ENCODE measurements around the gene SSNA1. TPM values are rescaled to one million over a fixed set of nuclear protein-coding genes. Genes with fewer than 3 reads are reported as not detected.

SSNA1 gene
- total and polyA plus RNA-seq, 9 donors = 1.6 to 60.7 (median 44.5) TPM

GRCh38 chr9:137187386-137187785, 1.1 kb upstream of the SSNA1 start:
- H3K27ac ChIP-seq = no peak overlapping the region
- H3K4me1 ChIP-seq (ENCODE audit: insufficient read depth) = peaks cover 19% of the 10 kb centered on the region
- intact Hi-C loops (cut with DNase I) = no loop called here
- no peaks in the 10 kb centered on the region for H3K36me3 ChIP-seq
- H3K27me3 ChIP-seq = no peaks in the 10 kb centered on the region
- DNase-seq = no peak
- 77 to 87% (median 82%) methylated on average over 15 of the region's 15 CpGs for WGBS, 3 donors
- TF ChIP-seq EP300 (IDR thresholded peaks at IDR 0.05) (no peak), POLR2A (IDR thresholded peaks at IDR 0.05) (no peak)
- TF ChIP-seq, protein P1, sequence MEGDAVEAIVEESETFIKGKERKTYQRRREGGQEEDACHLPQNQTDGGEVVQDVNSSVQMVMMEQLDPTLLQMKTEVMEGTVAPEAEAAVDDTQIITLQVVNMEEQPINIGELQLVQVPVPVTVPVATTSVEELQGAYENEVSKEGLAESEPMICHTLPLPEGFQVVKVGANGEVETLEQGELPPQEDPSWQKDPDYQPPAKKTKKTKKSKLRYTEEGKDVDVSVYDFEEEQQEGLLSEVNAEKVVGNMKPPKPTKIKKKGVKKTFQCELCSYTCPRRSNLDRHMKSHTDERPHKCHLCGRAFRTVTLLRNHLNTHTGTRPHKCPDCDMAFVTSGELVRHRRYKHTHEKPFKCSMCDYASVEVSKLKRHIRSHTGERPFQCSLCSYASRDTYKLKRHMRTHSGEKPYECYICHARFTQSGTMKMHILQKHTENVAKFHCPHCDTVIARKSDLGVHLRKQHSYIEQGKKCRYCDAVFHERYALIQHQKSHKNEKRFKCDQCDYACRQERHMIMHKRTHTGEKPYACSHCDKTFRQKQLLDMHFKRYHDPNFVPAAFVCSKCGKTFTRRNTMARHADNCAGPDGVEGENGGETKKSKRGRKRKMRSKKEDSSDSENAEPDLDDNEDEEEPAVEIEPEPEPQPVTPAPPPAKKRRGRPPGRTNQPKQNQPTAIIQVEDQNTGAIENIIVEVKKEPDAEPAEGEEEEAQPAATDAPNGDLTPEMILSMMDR (IDR thresholded peaks at IDR 0.05) = no peak
- peak overlapping the region; percentile 98 for H3K4me3 ChIP-seq
- no peaks in the 10 kb centered on the region for H3K9me3 ChIP-seq

DNA sequence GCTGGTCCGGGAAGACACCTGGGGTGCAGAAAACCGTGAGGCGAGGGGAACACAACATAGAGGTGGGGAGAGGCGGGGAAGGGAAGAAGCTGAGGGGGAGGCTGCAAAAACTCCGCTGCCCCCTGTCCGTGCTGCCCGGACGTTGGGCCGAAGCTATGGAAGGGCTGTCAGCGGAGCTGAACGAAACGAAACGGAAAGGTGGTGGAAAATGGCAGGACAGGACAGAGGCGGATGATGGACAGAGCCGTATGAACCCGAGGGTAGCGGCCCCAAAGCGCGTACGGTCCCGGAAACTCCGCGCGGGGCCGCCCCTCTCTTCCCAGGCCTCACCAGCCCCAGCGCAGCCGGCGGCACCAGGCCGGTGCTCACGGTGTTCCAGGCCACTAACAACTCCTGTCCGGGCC, 388 bp upstream of the SSNA1 start:
- WGBS, 3 donors = 0 to 1% (median 0%) methylated on average over 30 to 31 of the region's 31 CpGs
- H3K27ac ChIP-seq = peak overlapping the region; percentile 88 to 93
- peaks cover 19% of the 10 kb centered on the region for H3K4me1 ChIP-seq (ENCODE audit: insufficient read depth)
- intact Hi-C loops (cut with DNase I) = no loop called here
- H3K27me3 ChIP-seq = no peaks in the 10 kb centered on the region
- TF ChIP-seq, protein P1 (IDR thresholded peaks at IDR 0.05) = no peak
- H3K36me3 ChIP-seq = no peaks in the 10 kb centered on the region
- no peak for DNase-seq
- H3K9me3 ChIP-seq = no peaks in the 10 kb centered on the region
- peak overlapping the region; percentile 98 for H3K4me3 ChIP-seq

GRCh38 chr9:137189297-137190295, 1.1 kb downstream of the SSNA1 start:
- H3K27me3 ChIP-seq = no peaks in the 10 kb centered on the region
- peak overlapping the region; percentile 98 for H3K4me3 ChIP-seq
- H3K27ac ChIP-seq = peak overlapping the region; percentile 88 to 93
- DNase-seq = no peak
- TF ChIP-seq EP300 (IDR thresholded peaks at IDR 0.05) (no peak), POLR2A (IDR thresholded peaks at IDR 0.05) (no peak)
- TF ChIP-seq, protein P1 (IDR thresholded peaks at IDR 0.05) = no peak
- peaks cover 19% of the 10 kb centered on the region for H3K4me1 ChIP-seq (ENCODE audit: insufficient read depth)
- no peaks in the 10 kb centered on the region for H3K9me3 ChIP-seq
- H3K36me3 ChIP-seq = no peaks in the 10 kb centered on the region
- intact Hi-C loops (cut with DNase I) = no loop called here
- 23 to 31% (median 29%) methylated on average over 23 of the region's 23 CpGs for WGBS, 3 donors

DNA sequence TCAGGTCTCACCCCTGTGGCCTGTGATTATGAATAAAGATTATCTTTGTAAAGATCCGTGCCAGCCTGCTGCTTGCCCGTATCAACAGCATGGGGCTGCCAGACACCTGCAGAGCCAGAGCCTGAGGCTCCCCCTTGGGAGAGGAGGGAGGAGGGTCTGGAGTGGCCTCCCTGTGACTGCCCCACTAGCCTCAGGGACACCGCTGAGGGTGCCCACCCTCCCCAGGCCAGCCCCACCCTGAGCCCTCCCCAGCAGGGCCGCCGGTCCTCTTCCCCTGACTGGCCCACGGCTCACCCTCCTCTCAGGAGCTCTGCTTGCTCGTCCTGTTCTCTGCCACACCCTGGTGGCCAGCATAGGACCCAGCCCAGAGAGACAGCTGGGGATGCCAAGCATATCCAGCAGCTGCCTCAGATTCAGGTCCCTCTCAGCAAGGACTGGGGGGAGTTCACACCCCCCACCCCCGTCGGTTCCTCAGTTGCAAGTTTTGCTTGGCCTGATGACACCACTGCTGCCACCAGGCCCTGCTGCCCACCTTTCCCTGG, 1.9 kb downstream of the SSNA1 start:
- TF ChIP-seq POLR2A (IDR thresholded peaks at IDR 0.05) = no peak
- no peak for TF ChIP-seq EP300 (IDR thresholded peaks at IDR 0.05)
- TF ChIP-seq, protein P1 (IDR thresholded peaks at IDR 0.05) = no peak
- no peaks in the 10 kb centered on the region for H3K36me3 ChIP-seq
- no peaks in the 10 kb centered on the region for H3K27me3 ChIP-seq
- WGBS, 3 donors = 64 to 75% (median 70%) methylated on average over 8 to 9 of the region's 9 CpGs
- H3K4me1 ChIP-seq (ENCODE audit: insufficient read depth) = peaks cover 19% of the 10 kb centered on the region
- no peak overlapping the region for H3K27ac ChIP-seq
- no peaks in the 10 kb centered on the region for H3K9me3 ChIP-seq
- H3K4me3 ChIP-seq = no peak overlapping the region
- no peak for DNase-seq
- intact Hi-C loops (cut with DNase I) = no loop called here

All from ovary (tissue), 9 donors.